ENCODE results near the gene CIB4.
"Not testable (repeated sequence)": the region's sequence is repeated elsewhere in the genome, so short reads cannot be mapped to it uniquely, and the experiment has no call there.

The CIB4 gene

DNA sequence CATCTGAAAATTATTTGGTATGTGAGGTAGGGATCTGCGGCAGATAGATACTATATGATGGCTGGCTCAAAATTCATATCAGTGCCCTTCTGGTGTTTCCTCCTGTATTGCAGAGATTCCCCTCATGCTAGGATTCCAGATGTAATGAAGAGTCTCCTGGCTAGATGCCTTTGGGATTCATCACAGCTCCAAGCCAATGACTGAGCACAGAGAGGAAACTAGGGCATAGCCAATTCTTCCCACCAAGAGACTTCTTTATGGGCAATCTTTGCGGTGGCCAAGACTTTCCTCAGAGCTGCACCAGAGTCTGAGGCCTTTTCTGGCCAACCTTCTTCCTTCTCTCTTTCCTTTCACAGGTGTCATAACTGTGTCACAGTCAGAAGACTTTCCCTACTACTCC lies 25.5 kb upstream of the CIB4 start:
- no peak for DNase-seq (ENCODE audit: low read depth in 2 of 2)

DNA sequence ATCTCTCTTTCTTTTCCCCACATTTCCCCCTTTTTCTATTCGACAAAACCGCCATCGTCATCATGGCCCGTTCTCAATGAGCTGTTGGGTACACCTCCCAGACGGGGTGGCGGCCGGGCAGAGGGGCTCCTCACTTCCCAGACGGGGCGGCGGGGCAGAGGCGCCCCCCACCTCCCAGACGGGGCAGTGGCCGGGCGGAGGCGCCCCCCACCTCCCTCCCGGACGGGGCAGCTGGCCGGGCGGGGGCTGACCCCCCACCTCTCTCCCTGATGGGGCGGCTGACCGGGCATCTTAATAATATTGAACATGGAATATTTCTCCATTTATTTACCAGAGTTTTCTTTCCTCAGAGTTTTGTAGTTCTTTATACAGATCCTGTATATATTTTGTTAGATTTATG lies 24.1 kb upstream of the CIB4 start:
- not testable (repeated sequence) for DNase-seq (ENCODE audit: low read depth in 2 of 2)

DNA sequence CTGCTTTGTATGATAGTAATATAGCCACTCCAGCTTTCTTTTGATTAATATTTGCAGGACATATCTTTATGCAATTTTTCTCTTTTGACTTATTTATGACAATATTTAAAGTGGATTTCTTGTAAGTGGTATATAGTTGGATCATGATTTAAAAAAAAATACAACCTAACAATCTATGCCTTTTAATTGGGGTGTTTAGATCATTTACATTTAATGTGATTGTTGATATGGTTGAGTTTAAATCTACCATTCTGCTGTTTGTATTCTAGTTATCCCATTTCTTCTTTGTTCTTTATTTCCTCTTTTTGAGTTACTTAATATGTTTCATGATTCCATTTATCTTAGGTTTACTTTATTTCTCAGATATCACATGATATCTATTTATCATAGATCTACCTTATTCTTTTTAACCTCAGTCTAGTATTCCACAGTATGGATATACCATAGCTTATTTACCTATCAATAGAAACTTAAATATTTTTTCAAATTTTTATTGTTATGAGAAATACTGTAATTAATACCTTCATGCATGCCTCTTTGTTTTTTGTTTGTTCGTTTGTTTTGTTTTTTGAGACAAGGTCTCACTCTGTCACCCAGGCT lies 19.3 kb upstream of the CIB4 start:
- DNase-seq (ENCODE audit: low read depth in 2 of 2): no peak

DNA sequence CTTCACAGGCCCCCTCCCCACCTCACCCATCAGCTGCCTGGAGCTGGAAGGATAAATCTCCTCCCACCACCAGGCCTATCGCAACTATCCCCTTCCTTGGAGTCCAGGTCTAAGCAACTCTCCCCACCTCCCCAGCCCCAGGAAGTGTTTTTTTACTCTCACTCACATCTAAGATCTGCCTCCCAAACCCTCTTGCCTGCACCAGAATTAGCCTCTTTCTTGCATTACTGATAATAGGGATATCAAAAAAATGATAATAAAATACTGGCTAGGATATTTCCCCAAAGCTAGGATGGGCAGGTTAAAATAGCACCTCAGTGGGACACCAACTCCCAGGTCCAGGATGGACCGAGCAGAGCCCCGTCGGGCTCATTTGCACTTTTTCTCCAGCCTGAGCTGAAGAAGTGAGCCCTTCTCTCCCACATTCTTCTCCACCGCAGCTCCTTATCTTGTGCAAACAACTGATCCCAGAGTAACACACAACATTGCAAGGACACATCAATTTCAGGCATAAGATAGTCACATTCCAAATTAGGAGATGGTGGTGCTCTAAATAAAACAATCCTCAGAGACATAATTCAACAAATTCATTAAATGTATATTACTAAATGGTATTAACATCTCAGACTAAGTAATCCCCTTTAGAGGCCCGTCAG lies 17.7 kb upstream of the CIB4 start:
- DNase-seq (ENCODE audit: low read depth in 2 of 2): no peak

DNA sequence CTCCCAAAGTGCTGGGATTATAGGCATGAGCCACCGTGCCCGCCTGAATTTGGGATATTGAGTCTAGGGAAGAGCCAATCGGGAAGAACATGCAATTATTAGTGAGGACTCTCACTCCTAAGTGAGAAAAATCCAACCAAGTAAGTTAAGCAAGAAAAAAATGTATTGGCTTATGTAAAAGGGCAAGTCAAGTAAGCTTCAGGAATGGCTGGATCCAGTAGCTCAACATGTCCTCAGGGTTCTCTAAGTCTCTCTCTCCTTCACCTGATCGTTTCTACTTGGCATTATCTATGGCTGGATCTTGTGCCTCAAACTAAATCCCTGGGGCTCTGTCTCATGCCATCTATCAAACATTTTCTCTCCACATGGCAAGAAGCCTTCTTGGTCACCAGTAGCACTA lies 16.1 kb upstream of the CIB4 start:
- DNase-seq (ENCODE audit: low read depth in 2 of 2): no peak

DNA sequence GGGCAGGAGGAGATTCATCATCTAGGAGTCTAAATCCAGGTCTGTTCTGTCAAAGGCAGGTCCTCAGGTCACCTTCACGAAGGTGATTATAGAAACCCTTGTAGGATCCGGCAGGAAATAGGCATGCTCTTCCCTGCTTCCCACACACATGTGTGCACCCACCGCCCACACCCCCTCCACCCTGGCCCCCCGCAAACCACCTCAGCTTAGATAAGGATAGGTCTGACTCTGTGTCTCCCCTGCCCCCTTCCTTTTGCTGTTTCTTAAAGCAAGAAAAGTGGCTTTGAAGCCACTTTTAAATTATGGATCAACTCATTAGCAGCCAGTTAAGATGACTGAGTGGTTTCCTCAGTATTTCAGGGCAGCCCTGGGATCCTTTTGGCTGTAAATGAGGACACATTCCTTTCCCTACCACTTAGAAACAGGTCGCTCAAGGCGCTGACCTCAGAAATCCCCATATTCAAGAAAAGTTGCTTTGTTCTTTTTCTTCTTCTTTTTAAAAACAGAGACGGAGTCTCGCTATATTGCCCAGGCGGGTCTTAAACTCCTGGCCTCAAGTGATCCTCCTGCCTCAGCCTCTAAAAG lies 14.5 kb upstream of the CIB4 start:
- no peak for DNase-seq (ENCODE audit: low read depth in 2 of 2)

DNA sequence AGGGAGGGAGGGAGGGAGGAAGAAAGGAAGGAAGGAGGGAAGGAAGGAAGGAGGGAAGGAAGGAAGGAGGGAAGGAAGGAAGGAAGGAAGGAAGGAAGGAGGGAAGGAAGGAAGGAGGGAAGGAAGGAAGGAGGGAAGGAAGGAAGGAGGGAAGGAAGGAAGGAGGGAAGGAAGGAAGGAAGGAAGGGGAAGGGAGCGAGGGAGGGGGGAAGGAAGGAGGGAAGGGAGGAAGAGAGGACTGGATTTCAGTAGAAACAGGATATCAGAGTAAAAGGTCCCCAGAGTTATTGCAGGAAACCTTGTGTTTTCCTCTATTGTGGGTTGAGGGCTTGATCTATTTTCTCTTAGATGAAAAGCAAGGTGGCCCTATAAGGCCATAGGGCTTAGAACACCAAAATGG lies 14.0 kb upstream of the CIB4 start:
- DNase-seq (ENCODE audit: low read depth in 2 of 2): not testable (repeated sequence)

DNA sequence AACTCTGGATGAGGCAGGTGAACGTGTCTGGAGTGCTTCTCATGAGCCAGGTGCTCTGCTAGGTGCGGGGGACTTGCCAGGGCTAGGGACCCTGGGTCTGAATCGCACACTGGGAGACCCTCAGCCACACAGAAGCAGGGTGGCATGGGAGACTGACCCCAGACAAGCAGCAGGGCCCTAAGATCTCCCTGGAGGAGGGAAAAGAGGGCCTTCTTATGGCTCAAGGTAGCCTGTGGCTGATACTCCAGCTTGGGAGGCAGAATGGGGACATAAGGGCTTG lies 12.8 kb upstream of the CIB4 start:
- no peak for DNase-seq (ENCODE audit: low read depth in 2 of 2)

DNA sequence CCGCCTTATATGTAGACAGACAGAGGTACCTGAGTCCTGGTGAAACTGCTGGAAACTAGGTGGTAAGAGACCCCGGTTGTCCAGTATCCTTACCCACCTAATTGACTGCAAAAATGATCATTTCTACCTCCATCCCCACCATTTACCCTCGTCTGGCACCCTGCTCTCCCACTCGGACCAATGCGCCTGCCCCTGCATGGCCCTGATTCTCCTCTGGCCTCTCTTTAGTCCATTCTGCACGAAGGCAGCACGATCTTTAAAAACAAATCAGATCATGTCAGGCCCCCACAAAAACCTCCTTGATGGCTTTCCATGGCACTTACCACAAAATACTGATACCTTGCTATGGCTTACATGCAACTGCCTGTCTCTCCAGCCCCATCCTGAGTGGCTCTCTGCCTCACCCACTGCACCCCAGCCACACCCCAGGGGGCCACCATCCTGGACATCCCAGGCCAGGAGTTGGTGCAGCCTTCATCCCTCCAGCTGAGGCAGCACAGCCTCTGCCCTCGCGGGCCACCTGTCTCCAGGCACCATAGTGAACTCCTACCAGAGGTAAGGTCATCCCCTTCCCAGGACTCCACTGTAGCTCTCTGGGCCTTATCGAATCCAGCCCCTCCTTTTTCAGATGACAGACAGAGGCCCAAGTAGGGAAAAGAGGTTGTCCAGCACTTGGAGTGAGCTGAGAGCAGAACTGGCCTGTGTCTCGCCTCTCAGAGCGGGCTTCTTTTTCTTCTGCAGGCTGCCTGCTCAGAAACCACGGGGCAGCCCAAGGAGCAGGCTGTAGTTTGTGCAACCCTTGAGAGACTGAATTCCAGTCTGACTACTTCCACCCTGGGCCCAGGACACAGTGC lies 12.3 kb upstream of the CIB4 start:
- no peak for DNase-seq (ENCODE audit: low read depth in 2 of 2)

DNA sequence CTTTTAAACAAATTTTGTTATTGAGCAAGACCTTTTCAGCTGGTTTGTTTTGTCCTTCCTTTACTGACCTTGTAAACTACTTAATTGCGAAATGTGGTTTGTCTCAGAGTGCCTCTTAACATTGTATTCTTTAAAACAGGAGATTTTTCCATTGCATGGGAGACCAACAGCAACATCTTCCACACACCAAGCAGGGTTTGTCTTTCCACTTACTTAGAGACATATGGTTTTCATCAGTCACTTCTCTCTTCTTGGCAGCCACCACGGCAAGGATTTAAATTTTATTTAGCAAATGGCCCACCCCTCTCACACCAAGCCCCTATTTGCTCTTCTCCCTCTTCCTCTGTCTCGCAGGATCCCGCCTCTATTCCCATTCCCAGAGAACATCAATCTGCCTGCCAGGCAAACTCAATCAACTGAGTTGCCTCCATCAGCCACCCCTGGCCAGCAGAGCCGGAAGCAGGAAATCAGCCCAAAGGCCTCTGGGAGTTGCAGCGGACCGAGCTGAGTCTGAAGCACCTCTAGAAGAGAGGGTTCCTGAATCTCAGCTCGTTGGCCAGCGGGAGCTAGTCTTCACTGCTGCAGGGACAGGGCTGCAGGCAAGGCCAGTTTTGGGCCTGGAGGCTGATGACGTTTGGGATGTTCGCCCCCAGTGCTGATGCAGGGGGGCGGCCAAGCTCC lies 11.3 kb upstream of the CIB4 start:
- DNase-seq (ENCODE audit: low read depth in 2 of 2): no peak

DNA sequence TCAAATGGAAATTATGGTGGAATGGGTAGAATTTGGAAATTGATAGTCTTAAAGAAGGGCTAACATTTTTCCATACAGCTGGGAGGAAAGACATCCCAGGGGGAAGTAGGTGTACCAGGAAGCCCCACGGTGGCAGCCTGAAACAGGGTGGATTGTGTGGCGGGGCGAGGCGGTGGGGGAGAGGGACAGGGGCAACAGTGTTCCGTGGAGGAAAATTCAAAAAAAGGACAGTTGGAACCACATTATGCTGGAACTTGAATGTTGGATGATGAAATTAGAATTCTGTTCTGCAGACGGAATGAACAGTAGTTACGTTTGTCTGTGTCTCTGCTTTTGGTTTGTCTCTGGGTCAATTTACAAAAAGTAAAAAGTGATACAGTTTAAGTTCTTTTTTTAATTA lies 10.6 kb upstream of the CIB4 start:
- DNase-seq (ENCODE audit: low read depth in 2 of 2): no peak

DNA sequence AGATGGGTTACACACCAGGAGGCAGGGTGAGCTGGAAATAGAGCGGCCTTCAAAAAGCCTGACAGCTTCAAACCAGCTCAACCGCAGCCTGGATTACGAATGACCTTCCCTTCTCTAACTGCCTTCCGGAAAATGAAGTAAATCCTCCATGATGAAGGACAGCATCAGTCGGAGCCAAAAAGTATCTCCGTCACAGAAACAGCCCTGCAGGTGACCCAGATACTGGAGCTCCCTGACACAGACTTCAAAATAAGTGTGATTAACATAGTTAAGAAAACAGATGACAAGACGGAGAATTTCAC lies 10.3 kb upstream of the CIB4 start:
- DNase-seq (ENCODE audit: low read depth in 2 of 2): no peak

DNA sequence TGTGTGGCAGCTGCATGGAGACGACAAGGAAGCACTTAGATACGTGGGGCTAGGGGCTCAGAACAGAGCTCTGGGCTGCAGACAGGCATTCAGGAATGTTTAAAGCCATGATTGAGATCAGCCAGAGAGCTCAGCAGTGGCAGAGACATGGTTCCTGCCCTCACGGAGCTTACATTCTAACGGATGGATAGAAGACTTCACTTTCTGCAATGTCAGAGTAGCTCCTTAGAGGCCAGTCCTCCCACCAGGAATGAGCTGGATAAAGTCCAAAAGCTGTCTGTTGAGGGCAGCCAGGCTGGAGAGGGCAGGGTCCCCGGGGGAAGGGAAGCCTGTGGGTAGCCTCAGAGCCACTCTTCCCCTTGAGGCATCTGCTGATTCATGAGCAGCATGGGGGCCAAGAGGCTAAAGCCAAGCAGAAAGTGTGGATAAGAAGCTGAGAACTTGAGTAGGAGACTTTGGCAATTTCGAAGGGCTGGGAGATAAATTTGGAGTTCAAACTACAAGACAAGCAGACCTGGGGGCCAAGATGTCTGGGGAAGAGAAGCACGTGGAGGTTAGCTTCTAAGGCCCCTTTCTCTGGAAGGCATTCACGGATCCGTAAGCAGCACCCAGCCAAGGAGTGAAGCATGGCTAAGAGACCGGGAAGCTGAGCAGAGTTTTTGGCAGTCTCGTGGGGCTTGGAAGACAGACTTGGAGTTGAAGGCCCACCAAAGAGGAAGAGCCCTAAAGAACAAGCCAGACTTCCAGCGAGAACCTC lies 9.7 kb upstream of the CIB4 start:
- DNase-seq (ENCODE audit: low read depth in 2 of 2): no peak

DNA sequence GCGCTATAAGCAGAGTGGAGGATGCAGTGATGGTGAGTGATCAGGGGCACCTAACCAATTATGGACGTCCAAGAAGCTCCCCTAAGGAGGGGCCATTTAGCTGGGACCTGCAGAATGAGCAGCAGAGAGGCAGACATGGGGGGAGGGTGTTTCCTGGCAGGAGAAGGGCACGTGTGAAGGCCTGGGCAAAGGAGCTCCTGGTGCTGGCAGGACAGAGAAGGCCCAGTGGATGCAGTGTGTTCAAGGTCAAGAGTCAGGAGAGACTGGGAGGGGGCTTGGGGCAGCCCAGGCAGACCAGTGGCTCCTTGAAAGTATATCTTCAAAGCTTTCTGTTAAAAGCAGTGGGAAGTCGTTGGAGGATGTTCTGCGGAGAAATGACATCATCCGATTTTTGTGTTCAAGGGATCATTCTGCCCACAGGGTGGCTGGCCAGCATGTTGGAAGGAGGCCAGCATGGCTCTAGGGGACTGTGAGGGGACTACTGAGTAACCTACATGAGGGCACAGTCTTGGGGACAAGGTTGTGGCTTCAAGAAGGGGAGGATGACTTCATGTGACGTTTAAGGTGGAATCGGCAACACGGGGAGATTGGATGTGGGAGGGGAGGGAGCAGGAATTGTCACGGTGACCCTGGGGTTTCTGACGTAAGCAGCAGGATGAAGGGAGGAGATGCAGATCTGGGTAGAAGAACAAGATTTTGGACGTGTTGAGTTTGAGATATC lies 9.0 kb upstream of the CIB4 start:
- no peak for DNase-seq (ENCODE audit: low read depth in 2 of 2)

DNA sequence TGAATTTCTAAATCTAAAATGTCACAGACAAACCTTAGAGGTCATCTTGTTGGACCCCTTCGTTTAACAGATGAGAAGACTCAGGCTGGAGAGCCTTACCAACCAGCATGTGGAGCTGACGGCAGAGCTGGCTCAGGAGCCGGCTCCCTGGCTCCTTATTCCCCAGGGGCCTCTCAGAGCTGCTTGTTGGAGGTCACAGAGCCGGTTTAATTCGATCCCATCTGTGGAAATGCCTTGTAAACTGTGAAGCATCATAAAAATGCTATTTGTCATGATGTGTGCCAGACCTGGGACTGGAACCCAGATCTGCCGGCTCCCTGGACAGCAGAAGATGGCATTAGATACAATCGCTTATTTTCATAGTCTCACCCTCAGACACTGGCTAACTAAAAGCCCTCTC lies 8.2 kb upstream of the CIB4 start:
- DNase-seq (ENCODE audit: low read depth in 2 of 2): no peak

DNA sequence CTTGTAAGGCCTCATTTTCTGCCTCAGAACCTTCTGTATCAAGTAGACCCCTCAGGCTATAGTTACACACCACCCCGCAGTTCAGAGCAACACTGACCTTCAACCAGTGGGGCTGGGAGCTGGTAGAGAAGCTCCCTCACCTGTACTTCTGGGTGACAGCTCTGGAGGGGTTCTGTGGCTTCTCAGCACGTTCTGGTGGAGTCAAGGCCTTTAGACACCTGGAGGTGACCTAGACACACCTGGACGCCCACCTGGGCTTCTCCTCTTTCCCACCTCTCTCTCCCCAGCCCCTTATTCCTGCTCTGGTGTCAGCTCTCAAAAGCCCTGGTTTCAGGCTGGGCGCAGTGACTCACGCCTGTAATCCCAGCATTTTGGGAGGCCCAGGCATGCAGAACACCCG lies 7.3 kb upstream of the CIB4 start:
- DNase-seq (ENCODE audit: low read depth in 2 of 2): no peak

DNA sequence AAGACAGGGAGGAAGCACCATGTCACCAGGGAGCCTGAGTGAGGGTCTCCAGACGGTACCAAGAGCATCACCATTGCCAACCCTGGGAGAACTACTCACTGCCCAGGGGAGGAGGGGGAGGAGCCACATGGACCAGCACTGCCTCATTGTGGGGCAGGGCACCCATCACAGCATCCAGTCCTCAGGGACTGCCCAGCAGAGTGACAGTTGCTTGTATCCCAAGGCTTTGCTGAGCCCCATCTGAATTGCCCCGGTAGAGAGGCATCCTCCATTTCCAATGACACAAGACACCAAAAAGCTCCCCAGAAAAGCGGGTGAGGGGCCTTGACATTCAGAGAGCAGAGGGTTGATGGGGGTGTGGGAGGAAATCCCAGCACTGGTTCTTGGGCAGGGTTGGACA lies 6.8 kb upstream of the CIB4 start:
- no peak for DNase-seq (ENCODE audit: low read depth in 2 of 2)

DNA sequence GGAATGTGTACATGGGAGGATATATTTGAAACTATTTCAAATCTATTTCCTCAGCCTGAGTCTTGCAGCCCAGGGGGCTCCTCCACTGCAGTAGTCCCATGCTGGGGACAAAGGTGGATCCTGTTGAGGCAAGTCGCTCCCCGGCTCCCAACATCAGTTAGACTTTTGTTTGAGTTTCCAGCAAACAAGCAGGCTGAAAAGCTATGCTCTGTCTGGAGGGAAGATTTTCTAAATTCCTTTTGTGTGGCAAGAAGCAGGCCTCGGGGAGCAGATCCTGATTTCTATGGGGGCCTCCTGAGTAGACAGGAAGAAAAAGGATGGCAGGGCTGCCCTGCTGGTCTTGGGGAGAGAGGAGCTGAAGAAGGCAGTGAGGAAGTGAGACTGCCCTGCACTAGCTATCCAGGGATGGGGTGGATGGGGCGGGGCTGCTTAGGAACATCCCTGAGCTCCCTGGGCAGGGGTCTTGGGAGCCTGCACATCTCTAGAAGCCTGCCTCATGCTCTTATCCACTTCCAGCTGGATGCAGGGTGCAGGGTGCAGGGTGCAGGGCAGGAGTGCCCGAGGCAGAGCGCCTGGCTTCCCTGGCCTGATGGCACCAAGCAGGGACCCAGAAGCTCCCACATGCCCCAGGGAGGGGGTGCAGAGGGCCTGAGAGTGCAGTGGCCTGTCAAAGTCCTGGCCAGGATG lies 6.0 kb upstream of the CIB4 start:
- DNase-seq (ENCODE audit: low read depth in 2 of 2): no peak

DNA sequence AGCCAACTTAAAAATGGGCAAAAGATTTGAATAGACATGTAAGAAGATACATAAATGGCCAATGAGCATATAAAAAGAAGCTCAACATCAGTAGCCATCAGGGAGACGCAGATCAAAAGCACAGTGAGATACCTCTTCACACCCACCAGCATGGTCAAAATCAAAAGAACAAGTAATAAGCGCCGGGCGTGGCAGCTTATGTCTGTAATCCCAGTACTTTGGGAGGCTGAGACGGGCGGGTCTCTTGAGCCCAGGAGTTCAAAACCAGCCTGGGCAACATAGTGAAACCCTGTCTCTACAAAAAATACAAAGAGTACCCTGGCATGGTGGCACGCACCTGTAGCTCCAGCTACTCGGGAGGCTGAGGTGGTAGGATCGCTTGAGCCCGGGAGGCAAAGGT lies 4.6 kb upstream of the CIB4 start:
- no peak for DNase-seq (ENCODE audit: low read depth in 2 of 2)

DNA sequence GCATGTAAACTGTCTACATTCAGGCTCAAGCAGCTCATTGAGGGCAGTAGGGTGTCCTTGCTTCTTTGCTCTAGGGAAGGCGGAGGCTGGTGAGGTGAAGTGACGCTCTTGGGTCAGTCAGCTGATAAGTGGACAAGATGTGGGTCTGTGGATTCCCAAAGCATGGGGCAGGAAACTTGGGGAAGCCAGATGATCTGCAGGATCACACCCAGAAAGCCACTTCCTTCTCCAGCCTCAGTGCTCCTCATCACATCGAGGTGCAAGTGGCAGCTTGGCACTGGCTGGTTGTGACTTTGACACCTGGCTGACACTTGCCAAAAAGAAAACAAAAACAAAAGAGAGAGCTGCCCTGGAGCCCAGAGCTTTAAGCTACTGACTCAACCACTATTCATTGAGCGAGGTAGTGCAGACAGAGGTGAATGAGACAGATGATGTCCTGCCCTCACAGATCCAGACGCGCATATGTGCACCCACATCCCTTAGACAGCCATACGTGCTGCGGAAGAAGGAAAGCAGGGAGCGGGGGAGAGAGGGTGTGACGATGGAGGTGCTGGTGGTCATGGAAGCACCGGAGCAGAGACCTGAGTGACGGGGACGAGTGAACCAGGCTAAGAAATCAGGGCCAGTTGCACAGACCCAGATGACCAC lies 3.1 kb upstream of the CIB4 start:
- DNase-seq (ENCODE audit: low read depth in 2 of 2): no peak

All from stimulated activated CD4-positive, alpha-beta T cell treated with anti-CD3 and anti-CD28 coated beads, Interleukin-1b, Interleukin-23, amount 100 ng/mL, for 4 hours (primary cell).